ENCODE measurements around the gene DOK6. TPM values are rescaled to one million over a fixed set of nuclear protein-coding genes. Genes with fewer than 3 reads are reported as not detected.

The DOK6 gene
- total RNA-seq, 6 experiments from 2014 or later: not detected

- Mint-ChIP-seq H3K9me3 (peaks cover 31% of the 10 kb centered on the region), H3K4me3 (no peak overlapping the region), H3K27me3 (ENCODE audit: insufficient read depth) (0 out of 2 replicates have a peak, but pooled peaks cover 2% of the 10 kb centered on the region), H3K36me3 (ENCODE audit: low read depth) (no peaks in the 10 kb centered on the region), H3K4me1 (ENCODE audit: low read depth) (no peaks in the 10 kb centered on the region), H3K27ac (no peak overlapping the region)
- DNase-seq: no peak
- no peak for TF ChIP-seq CTCF (IDR thresholded peaks at IDR 0.05)
These were observed 318.3 kb downstream of the DOK6 start for GRCh38 chr18:69718912-69719547.

- H3K4me3 Mint-ChIP-seq: no peak overlapping the region
These were observed 319.7 kb downstream of the DOK6 start for GRCh38 chr18:69720422-69720821.

GRCh38 chr18:69723434-69723833 is 322.7 kb downstream of the DOK6 start:
- no peak for TF ChIP-seq CTCF (IDR thresholded peaks at IDR 0.05)
- Mint-ChIP-seq H3K4me1 (ENCODE audit: low read depth) (no peaks in the 10 kb centered on the region), H3K9me3 (peaks cover 22% of the 10 kb centered on the region), H3K4me3 (no peak overlapping the region), H3K27me3 (ENCODE audit: insufficient read depth) (no peaks in the 10 kb centered on the region), H3K36me3 (ENCODE audit: low read depth) (no peaks in the 10 kb centered on the region), H3K27ac (no peak overlapping the region)
- DNase-seq: no peak

More at GRCh38 chr18:69720422-69720821, 319.7 kb downstream of the DOK6 start:
- H3K27me3 Mint-ChIP-seq (ENCODE audit: insufficient read depth): no peaks in the 10 kb centered on the region
- H3K27ac Mint-ChIP-seq: no peak overlapping the region
- DNase-seq: no peak
- H3K4me1 Mint-ChIP-seq (ENCODE audit: low read depth): no peaks in the 10 kb centered on the region
- TF ChIP-seq CTCF (IDR thresholded peaks at IDR 0.05): no peak
- peaks cover 31% of the 10 kb centered on the region for H3K9me3 Mint-ChIP-seq
- no peaks in the 10 kb centered on the region for H3K36me3 Mint-ChIP-seq (ENCODE audit: low read depth)

GRCh38 chr18:69725009-69725408 is 324.3 kb downstream of the DOK6 start:
- H3K27ac Mint-ChIP-seq: no peak overlapping the region
- peaks cover 9% of the 10 kb centered on the region for H3K9me3 Mint-ChIP-seq
- no peak for TF ChIP-seq CTCF (IDR thresholded peaks at IDR 0.05)
- H3K36me3 Mint-ChIP-seq (ENCODE audit: low read depth): no peaks in the 10 kb centered on the region
- H3K4me3 Mint-ChIP-seq: no peak overlapping the region
- H3K27me3 Mint-ChIP-seq (ENCODE audit: insufficient read depth): no peaks in the 10 kb centered on the region
- H3K4me1 Mint-ChIP-seq (ENCODE audit: low read depth): no peaks in the 10 kb centered on the region
- DNase-seq: no peak

GRCh38 chr18:69725855-69726508 is 325.3 kb downstream of the DOK6 start:
- Mint-ChIP-seq H3K4me1 (ENCODE audit: low read depth) (no peaks in the 10 kb centered on the region), H3K27ac (no peak overlapping the region), H3K4me3 (no peak overlapping the region), H3K9me3 (peaks cover 9% of the 10 kb centered on the region), H3K36me3 (ENCODE audit: low read depth) (no peaks in the 10 kb centered on the region), H3K27me3 (ENCODE audit: insufficient read depth) (no peaks in the 10 kb centered on the region)
- DNase-seq: no peak
- TF ChIP-seq CTCF (IDR thresholded peaks at IDR 0.05): no peak
